Stimulated activated CD4-positive, alpha-beta T cell treated with anti-CD3 and anti-CD28 coated beads, Interleukin-4, amount 100 ng/mL, for 48 hours (primary cell): ENCODE data around the gene LRWD1.
A peak's percentile ranks its signal among the peaks of the same experiment; 100 is the strongest.
"Not testable (repeated sequence)": the region's sequence is repeated elsewhere in the genome, so short reads cannot be mapped to it uniquely, and the experiment has no call there.

Experiments
- DNase-seq, 2 donors: peaks; one replicate each; pipeline ENCODE4 v3.0.0-alpha.2; 2020; ENCODE audit warnings: low read depth in 2 of 2

The LRWD1 gene

DNA sequence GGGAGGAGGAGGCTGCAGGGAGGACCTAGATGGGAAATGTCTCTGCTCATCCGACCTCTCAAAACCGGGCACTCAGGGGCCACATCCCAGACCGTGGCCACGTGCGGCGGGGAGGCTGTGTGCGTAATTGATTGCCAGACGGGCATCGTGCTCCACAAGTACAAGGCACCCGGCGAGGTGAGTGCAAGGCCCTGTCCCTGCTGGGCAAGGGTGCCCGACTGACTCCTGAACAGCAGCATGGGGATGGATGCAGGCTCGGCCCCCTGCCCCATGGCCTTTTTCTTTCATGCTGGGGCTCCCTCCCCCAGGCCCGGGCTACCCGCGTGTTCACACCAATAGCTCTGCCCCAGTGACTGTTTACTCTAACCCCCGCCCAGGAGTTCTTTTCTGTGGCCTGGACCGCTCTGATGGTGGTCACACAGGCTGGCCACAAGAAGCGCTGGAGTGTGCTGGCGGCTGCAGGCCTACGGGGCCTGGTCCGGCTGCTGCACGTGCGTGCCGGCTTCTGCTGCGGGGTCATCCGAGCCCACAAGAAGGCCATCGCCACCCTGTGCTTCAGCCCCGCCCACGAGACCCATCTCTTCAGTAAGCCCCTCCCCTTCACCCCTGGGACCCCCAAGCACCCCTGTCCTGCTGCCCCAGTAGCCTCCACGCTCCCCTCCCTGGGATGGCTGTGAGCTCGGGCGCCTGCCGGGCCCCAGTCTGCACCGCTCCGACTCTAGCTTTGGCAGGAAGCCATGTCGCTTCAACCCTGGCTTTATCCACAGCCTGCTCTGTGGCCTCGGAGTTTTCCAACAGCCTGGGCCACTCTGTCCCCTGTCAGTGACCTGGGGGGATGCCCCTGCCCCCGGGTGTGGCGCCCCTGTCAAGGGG, 3.9 kb downstream of the LRWD1 start:
- no peak for DNase-seq

DNA sequence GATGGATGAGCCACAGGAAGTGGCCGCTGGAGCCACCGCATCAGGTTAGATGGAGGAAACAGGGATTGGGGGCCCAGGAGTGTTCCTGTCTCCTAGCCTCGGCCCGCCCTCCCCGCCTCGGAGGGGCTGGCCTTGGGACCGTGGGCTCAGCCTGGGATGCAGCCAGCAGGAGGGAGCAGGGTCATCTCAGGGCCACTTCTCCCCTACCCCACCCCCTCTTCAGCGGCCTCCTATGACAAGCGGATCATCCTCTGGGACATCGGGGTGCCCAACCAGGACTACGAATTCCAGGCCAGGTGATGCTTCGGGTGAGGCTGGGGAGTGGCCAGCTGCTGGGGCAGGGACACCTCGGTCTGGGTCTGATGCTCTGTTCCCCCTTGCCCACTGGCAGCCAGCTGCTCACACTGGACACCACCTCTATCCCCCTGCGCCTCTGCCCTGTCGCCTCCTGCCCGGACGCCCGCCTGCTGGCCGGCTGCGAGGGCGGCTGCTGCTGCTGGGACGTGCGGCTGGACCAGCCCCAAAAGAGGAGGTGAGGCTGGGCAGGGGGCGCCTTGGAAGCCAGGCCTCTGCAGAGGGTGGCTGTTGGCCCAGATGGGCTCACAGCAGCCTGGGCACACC, 4.7 kb downstream of the LRWD1 start:
- DNase-seq, result no peak

- DNase-seq, result no peak
Observed at GRCh38 chr7:102469972-102470825, 5.4 kb downstream of the LRWD1 start.

DNA sequence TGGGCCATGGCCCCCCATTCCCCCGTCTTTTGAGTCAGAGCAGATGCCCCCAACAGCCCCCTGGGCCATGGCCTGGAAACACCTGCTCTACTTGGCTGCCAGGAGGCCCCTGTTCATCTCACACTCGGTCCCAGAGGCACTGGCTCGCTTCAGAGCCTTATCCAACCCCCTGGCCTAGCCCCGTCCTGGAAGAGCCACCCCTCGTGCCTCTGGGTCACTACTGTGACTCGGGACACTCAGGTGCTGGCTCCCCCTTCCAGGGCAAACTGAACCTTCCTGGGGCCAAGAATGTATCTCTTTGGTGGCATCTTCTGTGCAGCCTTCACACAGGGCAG, 7.0 kb downstream of the LRWD1 start:
- DNase-seq, result no peak

- no peak for DNase-seq
Observed at GRCh38 chr7:102472126-102473041, 7.6 kb downstream of the LRWD1 start.

GRCh38 chr7:102473271-102473991, 8.6 kb downstream of the LRWD1 start:
- no peak for DNase-seq

DNA sequence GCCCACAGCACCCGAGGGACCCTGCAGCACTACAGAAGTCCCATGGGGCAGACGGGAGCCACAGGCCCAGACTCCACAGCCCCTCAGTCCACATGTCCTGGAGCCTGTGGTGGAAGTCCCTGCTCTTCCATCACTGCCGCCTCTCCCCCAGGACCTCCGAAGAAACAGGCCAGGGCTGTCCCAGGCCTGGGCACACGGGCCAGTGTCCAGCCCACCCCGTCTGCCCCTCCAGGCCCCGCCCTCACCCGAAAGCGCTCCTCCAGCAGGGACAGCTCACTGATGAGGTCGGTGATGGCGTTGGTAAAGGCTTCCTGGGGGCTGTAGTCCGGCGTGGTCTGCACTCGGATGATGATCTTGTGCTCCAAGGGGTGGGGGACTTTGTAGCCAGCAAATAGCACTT, 9.3 kb downstream of the LRWD1 start:
- DNase-seq, result not testable (repeated sequence)

DNA sequence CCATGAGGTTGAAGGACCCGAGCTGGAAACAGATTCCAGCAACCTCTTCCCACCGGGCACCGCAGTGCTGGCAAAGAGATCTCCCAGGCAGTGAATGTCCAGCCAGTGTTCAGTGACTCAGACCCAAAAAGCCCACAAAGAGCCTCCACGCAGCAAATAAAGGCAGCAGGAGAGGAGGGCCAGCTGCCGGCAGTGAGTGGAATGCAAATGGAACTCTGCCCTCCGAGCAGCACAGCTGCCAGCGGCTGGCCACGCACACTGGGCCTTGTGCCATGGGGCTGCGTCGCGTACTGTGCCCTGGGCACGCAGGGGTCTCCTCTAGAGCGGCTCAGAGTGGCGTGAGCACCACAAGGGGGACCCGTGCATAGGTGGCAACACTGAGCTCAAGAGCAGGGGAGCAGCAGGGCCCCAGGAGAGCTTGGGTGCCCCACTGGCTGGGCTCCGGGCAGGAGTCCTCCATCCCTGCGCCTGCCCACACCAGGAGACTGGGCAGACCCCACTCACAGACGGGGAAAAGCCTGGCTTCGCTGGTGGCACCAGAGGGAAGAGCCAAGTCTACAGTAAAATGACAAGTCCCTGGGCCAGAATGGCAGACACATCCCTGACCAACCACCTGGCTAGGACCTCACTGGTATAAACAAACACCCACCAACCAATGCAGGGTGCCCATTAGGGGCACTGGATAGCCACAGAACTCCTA, 10.1 kb downstream of the LRWD1 start:
- DNase-seq, result not testable (repeated sequence)

DNA sequence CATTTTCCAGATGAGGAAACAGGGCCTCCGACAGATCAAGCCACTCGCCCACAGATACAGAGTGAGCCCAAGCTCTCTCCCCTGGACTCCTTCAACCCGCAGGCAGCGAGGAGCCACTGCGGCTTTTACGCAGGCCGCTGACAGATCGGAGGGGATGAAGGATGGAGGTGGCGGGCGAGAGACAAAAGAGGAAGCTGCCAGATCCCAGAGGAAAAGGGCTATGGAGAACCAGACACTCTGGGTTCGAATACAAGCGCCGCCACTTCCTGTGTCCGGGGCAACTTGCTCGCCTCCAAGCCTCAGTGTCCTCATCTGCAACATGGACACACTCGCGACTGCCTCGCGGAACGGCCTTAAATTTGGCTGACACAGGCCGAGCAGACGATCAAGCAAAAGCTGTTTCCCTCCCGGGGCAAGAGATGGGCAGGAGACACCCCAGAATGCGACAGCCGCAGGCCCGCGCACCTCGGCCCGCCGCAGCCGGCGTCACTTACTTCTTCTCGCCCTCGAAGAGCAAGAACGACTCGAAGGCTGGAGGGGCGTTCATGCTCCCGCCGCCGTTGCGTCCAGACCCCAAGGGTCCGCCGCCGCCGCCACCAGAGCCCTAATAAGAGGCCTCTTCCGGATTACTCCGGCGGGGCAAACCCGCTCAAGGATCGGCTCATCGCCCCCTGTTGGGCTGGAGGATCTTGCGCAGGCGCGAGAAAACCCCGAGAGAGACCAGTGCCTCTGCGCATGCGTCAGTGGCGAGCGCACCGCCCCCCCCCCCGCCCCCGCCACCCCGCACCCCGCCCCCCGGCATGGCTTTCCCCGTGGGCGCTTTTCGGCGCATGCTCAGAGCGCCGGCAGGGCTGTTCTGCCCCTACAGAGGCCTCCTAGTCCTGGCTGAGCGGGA, 13.8 kb downstream of the LRWD1 start, which contains the start of gene POLR2J:
POLR2J (minus strand) TSS at position 609 of the 895 bp plus-strand sequence; CDS start at position 547, 62 bp downstream.
- DNase-seq, result peak; percentile 75 to 82

DNA sequence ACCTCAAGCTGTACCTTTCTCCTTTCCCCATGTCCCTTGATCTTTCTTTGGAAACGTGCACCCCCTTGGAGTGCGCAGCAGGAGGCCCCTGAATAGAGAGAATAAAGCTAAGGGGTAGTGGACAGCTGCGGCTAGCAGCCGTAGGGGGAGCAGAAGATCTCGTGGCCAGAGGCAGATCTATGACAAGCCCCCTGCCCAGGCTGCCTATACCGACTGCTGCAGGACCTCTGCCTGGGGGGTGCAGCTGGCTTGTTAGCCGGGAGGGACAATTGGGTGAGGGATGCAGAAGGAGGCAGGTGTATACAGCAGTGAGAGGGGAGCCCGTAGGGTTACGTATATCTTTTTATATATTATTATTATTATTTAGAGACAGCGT, 14.4 kb downstream of the LRWD1 start:
- not testable (repeated sequence) for DNase-seq

GRCh38 chr7:102479982-102480637, 15.3 kb downstream of the LRWD1 start:
- not testable (repeated sequence) for DNase-seq

GRCh38 chr7:102481962-102482361, 17.2 kb downstream of the LRWD1 start:
- not testable (repeated sequence) for DNase-seq

GRCh38 chr7:102484317-102484716, 19.5 kb downstream of the LRWD1 start:
- DNase-seq, result not testable (repeated sequence)

- peak; percentile 55 to 74 for DNase-seq
Observed at GRCh38 chr7:102490529-102491075, 25.8 kb downstream of the LRWD1 start.

- DNase-seq, result not testable (repeated sequence)
Observed at GRCh38 chr7:102493220-102493935, 28.6 kb downstream of the LRWD1 start.

GRCh38 chr7:102494026-102494425, 29.2 kb downstream of the LRWD1 start:
- DNase-seq, result not testable (repeated sequence)

DNA sequence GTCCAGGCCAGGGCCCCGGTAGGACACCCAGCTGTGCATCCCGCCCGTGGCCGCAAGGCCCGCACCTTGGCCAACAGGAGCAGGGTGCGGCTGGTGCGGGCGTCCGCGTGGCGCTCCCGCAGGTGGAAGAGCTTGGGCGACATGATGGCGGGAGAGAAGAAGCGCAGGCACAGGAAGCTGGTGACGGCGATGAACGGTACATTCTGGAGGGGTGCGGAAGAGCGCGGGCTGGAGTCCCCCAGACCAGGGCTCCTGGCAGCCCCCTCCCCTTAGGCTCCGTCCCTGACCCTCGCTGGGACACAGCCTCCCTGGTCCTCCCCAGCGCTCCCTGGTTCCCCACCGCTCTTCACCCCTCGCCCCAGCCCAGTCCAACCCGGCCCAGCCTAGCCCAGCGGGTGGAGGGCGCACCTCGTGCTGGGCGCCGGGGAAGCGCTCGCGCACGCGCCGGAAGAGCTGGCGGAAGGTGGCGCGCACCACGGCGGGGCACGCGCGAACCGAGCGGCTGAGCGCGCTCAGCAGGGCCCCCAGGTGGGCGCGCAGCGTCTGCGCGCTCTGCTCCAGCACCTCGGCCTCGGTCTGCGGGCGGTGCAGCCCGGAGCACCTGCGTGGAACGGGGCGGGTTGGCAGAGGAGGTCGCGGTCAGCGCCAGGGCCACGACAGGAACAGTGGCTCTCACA, 29.8 kb downstream of the LRWD1 start:
- not testable (repeated sequence) for DNase-seq
